GM18858 (cell line): ENCODE measurements around the gene CTXN2.

ENCODE experiments used
- ATAC-seq: cut with Tn5 transposase; IDR thresholded peaks from one replicate; pipeline ENCODE4 v1.9.1; 2021; ENCODE audit not compliant: unreplicated experiment

Gene CTXN2

DNA sequence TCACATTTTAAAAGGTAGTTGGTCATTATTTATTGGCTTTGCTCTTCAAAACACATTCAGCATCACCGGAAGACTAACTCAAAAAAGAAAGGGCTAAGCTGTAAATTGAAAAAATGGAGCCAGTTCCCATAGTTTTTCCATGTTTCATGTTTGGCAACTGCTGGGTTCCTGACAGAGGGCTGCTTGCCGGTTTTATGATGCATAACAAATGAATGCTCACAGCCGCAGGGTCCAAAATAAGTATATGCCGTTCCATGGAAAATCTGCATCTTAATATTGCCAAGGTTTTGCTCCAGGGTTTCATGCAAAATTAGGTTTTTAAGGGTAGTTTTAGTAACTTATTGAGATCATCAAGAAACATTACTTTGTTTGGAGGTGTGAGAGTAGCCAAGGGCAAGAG lies 30.4 kb downstream of the CTXN2 start:
- no peak for ATAC-seq

DNA sequence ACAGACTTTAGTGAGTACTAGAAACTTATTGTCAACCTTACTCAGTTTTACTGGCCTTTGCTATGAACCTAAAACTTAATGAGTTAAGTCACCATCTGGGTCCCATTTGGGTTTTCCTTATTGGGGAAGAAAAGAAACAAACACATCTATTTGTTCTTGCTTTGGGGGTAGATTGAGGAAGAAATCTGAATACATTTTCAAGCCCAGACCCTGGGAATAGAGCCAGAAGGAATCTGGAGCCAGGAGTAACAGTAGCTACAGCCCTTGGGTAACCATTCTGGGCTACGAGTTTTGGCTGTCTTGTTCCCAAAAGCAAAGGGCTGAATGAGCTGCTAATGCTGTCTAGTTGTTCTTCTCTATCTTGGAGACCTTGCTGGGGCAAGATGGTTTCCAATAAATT lies 31.2 kb downstream of the CTXN2 start:
- ATAC-seq = no peak

DNA sequence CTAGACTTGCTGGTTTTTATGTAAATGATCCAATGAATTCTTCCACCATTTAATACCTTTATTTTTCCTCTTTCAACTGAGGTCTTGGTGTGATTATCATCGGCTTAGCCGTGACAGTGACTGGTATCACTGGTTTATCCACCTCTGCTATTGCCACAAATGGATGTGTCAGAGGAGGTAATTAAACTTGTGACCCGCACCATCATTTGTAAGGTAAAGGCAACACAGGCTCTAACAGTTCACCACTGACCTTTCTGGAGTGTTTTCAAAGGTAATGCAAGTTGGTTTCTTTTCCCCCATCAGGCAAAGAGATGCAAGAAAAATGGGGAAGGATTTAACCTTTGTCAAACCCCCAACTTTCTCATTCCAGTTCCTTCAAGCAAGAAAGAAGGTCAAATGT lies 34.3 kb downstream of the CTXN2 start:
- no peak for ATAC-seq

- ATAC-seq = no peak
Observed at GRCh38 chr15:48230498-48230897, 39.0 kb downstream of the CTXN2 start.

- no peak for ATAC-seq
Observed at GRCh38 chr15:48233246-48233645, 41.8 kb downstream of the CTXN2 start.

DNA sequence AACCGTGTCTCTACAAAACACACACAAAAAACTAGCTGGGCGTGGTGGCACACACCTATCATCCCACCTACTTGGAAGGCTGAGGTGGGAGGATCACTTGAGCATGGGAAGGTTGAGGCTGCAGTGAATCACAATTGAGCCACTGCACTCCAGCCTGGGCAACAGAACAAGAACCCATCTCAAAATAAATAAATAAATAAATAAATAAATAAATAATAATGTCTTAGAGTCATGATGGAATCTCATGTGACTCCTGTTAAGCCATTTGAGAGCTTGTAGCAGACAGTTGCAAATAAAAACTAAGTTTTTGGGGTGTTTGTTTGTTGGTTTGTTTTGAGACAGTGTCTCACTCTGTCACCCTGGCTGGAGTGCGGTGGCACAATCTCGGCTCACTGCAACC lies 47.9 kb downstream of the CTXN2 start:
- no peak for ATAC-seq

GRCh38 chr15:48242015-48242414 lies 50.5 kb downstream of the CTXN2 start:
- no peak for ATAC-seq

DNA sequence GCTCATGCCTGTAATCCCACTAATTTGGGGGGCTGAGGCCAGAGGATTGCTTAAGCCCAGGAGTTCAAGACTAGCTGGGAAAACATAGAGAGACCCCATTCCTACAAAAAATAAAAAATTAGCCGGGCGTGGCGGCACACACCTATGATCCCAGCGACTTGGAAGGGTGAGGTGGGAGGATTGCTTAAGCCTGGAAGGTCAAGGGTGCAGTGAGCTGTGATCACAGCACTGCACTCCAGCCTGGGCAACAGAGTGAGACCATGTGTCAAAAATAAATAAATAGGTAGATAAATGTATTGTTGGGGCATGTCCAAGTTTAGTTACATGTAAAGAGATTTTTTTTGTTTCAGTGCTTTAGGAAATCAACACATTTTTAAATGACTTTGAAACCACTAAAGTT lies 51.1 kb downstream of the CTXN2 start:
- ATAC-seq = no peak

GRCh38 chr15:48244921-48245320 lies 53.5 kb downstream of the CTXN2 start:
- no peak for ATAC-seq

GRCh38 chr15:48248414-48248813 lies 56.9 kb downstream of the CTXN2 start:
- no peak for ATAC-seq

DNA sequence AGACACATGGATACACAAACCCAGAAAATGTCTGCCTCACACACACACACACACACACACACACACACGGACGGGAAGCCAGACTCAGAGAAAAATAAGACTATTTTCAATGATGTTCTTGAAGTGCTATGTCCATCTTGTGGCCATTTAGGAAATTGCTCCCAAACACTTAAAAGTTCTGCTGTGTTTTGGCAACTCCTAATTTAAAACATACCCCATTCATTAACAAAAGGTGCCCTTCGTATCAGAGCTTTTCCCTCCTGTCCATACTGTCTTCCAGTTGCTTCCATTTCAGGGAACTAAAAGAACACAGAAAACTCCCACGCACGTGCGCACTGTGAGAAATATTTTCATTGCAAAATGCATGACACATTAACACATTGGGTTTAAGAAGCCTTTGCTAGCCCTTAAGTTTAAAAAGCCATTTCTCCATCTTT lies 59.2 kb downstream of the CTXN2 start:
- peak; percentile 51 for ATAC-seq

- no peak for ATAC-seq
Observed at GRCh38 chr15:48253172-48253571, 61.7 kb downstream of the CTXN2 start.
